ENCODE measurements around the gene TUBGCP3.

DNA sequence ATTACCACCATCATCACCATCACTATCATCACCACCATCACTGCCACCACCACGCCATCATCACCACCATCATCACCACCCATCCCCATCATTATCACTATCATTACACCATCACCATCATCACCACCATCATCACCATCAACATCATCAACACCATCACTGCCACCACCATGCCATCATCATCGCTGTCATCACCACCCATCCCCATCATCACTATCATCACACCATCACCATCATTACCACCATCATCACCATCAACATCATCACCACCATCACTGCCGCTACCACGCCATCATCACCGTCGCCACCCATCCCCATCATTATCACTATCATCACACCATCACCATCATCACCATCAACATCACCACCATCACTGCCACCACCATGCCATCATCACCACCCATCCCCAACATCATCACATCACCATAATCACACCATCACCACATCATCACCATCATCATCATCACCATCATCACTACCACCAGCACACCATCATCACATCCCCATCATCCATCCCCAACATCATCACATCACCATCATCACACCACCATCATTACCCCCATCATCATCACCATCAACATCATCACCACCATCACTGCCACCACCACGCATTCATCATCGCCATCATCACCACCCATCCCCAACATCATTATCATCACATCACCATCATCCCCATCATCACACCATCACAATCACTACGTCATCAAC is 61.7 kb downstream of the TUBGCP3 start:
- TF ChIP-seq, protein P1, sequence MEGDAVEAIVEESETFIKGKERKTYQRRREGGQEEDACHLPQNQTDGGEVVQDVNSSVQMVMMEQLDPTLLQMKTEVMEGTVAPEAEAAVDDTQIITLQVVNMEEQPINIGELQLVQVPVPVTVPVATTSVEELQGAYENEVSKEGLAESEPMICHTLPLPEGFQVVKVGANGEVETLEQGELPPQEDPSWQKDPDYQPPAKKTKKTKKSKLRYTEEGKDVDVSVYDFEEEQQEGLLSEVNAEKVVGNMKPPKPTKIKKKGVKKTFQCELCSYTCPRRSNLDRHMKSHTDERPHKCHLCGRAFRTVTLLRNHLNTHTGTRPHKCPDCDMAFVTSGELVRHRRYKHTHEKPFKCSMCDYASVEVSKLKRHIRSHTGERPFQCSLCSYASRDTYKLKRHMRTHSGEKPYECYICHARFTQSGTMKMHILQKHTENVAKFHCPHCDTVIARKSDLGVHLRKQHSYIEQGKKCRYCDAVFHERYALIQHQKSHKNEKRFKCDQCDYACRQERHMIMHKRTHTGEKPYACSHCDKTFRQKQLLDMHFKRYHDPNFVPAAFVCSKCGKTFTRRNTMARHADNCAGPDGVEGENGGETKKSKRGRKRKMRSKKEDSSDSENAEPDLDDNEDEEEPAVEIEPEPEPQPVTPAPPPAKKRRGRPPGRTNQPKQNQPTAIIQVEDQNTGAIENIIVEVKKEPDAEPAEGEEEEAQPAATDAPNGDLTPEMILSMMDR (IDR thresholded peaks at IDR 0.05), result no peak
- TF ChIP-seq POLR2A (IDR thresholded peaks at IDR 0.05), result no peak

All from tibial nerve (tissue), 3 donors.